ENCODE data around the gene CADM3. TPM values are rescaled to one million over a fixed set of nuclear protein-coding genes. Genes with fewer than 3 reads are reported as not detected.

CADM3 gene
- total and polyA plus RNA-seq, 9 of the 15 experiments (the other 6 are each of a cell fraction or from before 2014, with no cell fraction given): 0.04 TPM; not detected in 8

DNA sequence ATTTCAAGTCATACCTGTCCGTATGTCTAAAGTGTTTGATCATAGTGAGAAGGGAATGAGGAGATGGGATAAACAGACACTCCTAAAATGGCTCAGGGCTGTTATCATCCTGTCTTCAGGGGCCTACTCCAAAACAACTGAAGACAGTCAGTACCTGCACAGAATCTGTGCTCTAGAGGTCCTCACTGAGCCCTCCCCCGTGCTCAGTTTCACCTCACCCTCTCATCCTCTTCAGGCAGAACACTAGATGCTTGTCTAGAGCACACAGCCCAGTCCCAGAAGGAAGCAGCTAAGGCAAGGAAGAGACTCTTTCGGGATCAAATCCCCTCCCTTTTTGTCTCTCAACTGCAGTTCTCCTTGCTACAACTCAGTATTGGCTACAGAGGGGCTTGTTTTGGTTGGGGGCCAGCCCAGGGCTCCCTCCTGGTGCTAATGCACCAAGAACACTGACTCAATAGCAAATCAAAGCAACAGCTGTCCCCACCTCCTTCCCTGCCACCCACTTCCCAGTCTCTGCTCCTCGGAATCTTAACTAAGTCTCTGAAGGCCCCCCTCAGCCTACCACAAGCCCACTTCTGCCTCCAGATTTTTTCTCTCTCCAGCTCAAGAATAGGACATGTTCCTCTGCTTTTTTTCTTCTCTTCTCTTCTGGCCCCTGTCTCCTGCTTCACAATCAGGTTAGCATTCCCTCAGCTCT lies 10.1 kb downstream of the CADM3 start:
- H2AFZ ChIP-seq (ENCODE audit: low read depth, low read length): no peak overlapping the region
- no TSS peak for BruUV-seq (replicated peaks)
- ChIA-PET POLR2A (interaction anchor here (1.2 kb wide), 1 partner anchor 11 kb away, joined by 4 read pairs; no protein-coding TSS in a partner anchor), CTCF (ENCODE audit: low intra/inter-chr PET ratio) (no interaction called here)
- H3K36me3 ChIP-seq (ENCODE audit: control insufficient read depth, insufficient read depth, low read length): no peaks in the 10 kb centered on the region
- no peak overlapping the region for H3K27ac ChIP-seq (ENCODE audit: extremely low read depth, low read depth, low read length)
- no peaks in the 10 kb centered on the region for H3K27me3 ChIP-seq (ENCODE audit: control insufficient read depth in 2 of 2, insufficient read depth in 2 of 2, low read length in 2 of 2)
- no peak for ATAC-seq
- H3K9ac ChIP-seq (ENCODE audit: insufficient read depth in 1 of 2, low read depth in 2 of 2, low read length in 2 of 2): no peak overlapping the region
- H3K4me3 ChIP-seq: no peak overlapping the region
- no peak for FAIRE-seq
- TF ChIP-seq, protein P1, sequence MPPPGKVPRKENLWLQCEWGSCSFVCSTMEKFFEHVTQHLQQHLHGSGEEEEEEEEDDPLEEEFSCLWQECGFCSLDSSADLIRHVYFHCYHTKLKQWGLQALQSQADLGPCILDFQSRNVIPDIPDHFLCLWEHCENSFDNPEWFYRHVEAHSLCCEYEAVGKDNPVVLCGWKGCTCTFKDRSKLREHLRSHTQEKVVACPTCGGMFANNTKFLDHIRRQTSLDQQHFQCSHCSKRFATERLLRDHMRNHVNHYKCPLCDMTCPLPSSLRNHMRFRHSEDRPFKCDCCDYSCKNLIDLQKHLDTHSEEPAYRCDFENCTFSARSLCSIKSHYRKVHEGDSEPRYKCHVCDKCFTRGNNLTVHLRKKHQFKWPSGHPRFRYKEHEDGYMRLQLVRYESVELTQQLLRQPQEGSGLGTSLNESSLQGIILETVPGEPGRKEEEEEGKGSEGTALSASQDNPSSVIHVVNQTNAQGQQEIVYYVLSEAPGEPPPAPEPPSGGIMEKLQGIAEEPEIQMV (tag; conservative IDR thresholded peaks at IDR 0.05; ENCODE audit: low read depth): no peak
- no peak for TF ChIP-seq ELF1 (tag; IDR thresholded peaks at IDR 0.05)
- TF ChIP-seq MNT (conservative IDR thresholded peaks at IDR 0.05): no peak
- H3K4me1 ChIP-seq (replicated peaks in 1 of 2; ENCODE audit: control insufficient read depth in 2 of 2, insufficient read depth in 2 of 2, low read length in 2 of 2): no peaks in the 10 kb centered on the region
- intact Hi-C loops (cut with micrococcal nuclease) (no loop called here), in situ Hi-C loops (cut with MboI) (loop anchor here (25.0 kb wide), 1 partner anchor 806 kb away; no protein-coding TSS in a partner anchor)
- no peaks in the 10 kb centered on the region for H3K79me2 ChIP-seq (ENCODE audit: control insufficient read depth, insufficient read depth, low read length)
- H3K9me3 ChIP-seq (replicated peaks; ENCODE audit: control insufficient read depth, insufficient read depth, low read depth, low read length): no peaks in the 10 kb centered on the region
- no peaks in the 10 kb centered on the region for H4K20me1 ChIP-seq (replicated peaks; ENCODE audit: control insufficient read depth, insufficient read depth, low read length)
- 0% methylated on average over 4 of the region's 4 CpGs for WGBS (ENCODE audit: insufficient coverage, low coverage, missing lambda C conversion rate)
- H3K4me2 ChIP-seq (ENCODE audit: insufficient read depth, low read length): no peak overlapping the region
- DNase-seq (ENCODE audit: extremely low read depth in 1 of 4, low spot score in 3 of 4): no peak
- no peaks in the 10 kb centered on the region for H3K9me1 ChIP-seq (ENCODE audit: control insufficient read depth, insufficient read depth, low read length)
